H1 (cell line): Measurements from ENCODE around the gene NPFFR1. TPM values are rescaled to one million over a fixed set of nuclear protein-coding genes. Genes with fewer than 3 reads are reported as not detected.

Experiments
- JUN ChIP-seq: IDR thresholded peaks from 2 replicates; pipeline ENCODE4 v1.6.1; 2011; ENCODE audit warnings: low read depth, mild to moderate bottlenecking, improper control_type of control experiment, low read length
- SP2 ChIP-seq: IDR thresholded peaks from 2 replicates; pipeline ENCODE4 v1.6.1; 2012; ENCODE audit warnings: mild to moderate bottlenecking, low read length, inconsistent platforms
- polyA plus RNA-seq, 7 experiments: library from polyadenylated mRNA; depleted of rRNA in 3 of 7; stranded (reverse) in 5 of 7; unstranded in 2 of 7; fragments of >200 nt in 5 of 7; fragments of 200-250 nt in 2 of 7; gene quantifications; 1 replicate in 5 of 7; 2 replicates in 1 of 7; 4 replicates in 1 of 7; pipeline versions ENCODE4 v1.2.1 to v1.2.3, GENCODE V29; 2011 to 2013; ENCODE audit warnings: missing spikeins in 2 of 7, mixed read lengths in 2 of 7
- total RNA-seq: library from RNA; stranded (reverse); fragmentation: NEBNext Ultra II Directional; extraction: Animal tissue kit (Norgen Biotek cat#: 25700); gene quantifications from 2 replicates; pipeline ENCODE4 v1.2.1, GENCODE V29; 2021

NPFFR1 gene
- total and polyA plus RNA-seq, 2 of the 8 experiments (the other 6 are each of a cell fraction or from before 2014, with no cell fraction given) = 0.02 to 0.06 TPM

- no peak for TF ChIP-seq SP2
- no peak for TF ChIP-seq JUN
These were observed 50.5 kb downstream of the NPFFR1 start, which contains the start of gene PPA1 (continued) for GRCh38 chr10:70233109-70233938.
